PFSK-1 (cell line): ENCODE results near the gene MGAM2.

Source experiments
- FOXP2 ChIP-seq: optimal IDR thresholded peaks from 2 replicates; pipeline ENCODE3; 2011; ENCODE audit warnings: borderline replicate concordance, control low read depth, inconsistent platforms; ENCODE audit not compliant: insufficient read depth; ENCODE audit errors: extremely low read length, extremely low read depth
- POLR2AphosphoS5 ChIP-seq: IDR thresholded peaks from 2 replicates; pipeline ENCODE4 v1.6.1; 2012; ENCODE audit warnings: low read depth, mild to moderate bottlenecking, control low read depth, low read length, moderate library complexity
- REST ChIP-seq, 2 experiments: IDR thresholded peaks; 2 replicates each; pipeline versions ENCODE4 v1.6.1 to v1.8.0; 2011 to 2012; ENCODE audit warnings: low read depth in 2 of 2, low read length in 2 of 2, control low read depth in 1 of 2, inconsistent platforms in 1 of 2, mild to moderate bottlenecking in 1 of 2, moderate library complexity in 1 of 2; ENCODE audit not compliant: insufficient read depth in 1 of 2
- SIN3A ChIP-seq: IDR thresholded peaks from 2 replicates; pipeline ENCODE4 v1.6.1; 2012; ENCODE audit warnings: mild to moderate bottlenecking, low read length, moderate library complexity, borderline replicate concordance; ENCODE audit not compliant: insufficient read depth
- TAF1 ChIP-seq: IDR thresholded peaks from 2 replicates; pipeline ENCODE4 v1.6.1; 2012; ENCODE audit warnings: low read length, control low read depth, borderline replicate concordance; ENCODE audit not compliant: insufficient read depth

Gene MGAM2

GRCh38 chr7:142240546-142240945 lies 129.0 kb downstream of the MGAM2 start:
- no peak for TF ChIP-seq POLR2AphosphoS5
- TF ChIP-seq TAF1: no peak
- no peak for TF ChIP-seq SIN3A
- no peak for TF ChIP-seq REST (IDR thresholded peaks at IDR 0.05; ENCODE audit: insufficient read depth in 1 of 2, low read depth in 2 of 2, low read length in 2 of 2)
- no peak for TF ChIP-seq FOXP2

DNA sequence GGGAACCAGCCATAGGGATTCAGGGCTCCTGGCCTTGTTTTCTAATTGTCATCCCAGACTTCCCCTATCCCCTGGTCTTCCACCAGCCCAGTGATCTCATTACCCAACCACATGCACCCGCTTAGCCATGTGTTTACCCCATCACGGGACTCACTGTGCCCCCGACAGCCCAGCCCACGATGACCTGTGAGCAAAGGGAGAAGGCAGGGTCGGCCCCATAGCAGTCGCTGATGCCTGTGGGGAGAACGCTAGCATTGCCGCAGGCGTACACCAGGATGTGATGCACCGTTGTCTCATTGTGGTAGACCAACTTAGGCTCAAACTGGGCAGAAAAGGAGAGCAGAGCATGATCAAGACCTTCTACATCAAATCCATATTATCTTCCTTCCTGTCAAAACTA lies 132.3 kb downstream of the MGAM2 start:
- no peak for TF ChIP-seq FOXP2
- no peak for TF ChIP-seq REST (IDR thresholded peaks at IDR 0.05; ENCODE audit: insufficient read depth in 1 of 2, low read depth in 2 of 2, low read length in 2 of 2)
- no peak for TF ChIP-seq SIN3A
- TF ChIP-seq POLR2AphosphoS5: no peak
- no peak for TF ChIP-seq TAF1

DNA sequence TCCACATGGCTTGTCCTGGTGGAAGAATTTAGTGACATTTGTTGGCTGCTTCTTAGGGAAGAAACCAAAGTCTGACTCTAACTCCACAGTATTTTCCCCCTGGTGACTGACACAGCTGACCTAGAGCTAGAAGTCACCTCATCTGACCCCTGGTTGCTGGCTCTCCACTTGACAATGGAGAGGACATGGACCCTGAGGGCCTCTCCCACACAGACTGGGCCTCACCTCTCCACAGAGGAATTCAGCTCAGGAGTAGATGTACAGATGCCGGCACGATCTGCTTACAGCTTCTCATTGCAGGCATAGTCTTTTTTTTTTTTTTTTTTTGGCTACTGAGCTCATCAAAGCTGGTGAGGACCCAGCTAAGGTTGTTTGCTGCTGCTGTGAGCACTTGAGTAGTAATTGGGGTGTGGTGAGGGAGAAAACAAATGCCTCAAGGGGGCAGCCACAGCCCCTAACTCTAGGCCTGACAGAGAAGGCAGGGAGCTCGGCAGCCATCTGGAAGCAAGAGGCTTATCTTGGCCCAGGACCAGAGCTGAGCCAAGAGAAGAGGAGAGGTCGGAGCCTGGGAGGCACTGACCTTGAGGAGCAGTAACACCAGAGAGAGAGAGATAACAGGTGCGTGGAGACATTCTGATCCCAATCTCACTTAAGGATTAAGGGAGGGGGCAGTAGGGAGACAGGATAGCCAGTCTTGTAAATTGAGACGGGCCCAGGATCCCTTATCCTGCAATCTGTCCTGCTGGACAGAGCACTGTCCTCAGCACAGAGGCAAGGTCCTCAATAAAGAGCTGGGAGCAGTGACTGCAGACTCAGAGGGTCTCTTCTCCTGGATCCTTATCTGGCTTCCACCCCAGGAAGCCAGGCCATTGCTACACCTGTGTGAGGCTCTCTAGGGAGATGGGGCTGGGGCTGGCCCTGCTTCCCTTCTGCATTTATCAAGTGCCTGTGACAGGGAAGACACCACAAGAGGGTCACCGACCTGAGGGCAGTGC lies 136.9 kb downstream of the MGAM2 start:
- TF ChIP-seq POLR2AphosphoS5 (no peak), REST (IDR thresholded peaks at IDR 0.05; ENCODE audit: insufficient read depth in 1 of 2, low read depth in 2 of 2, low read length in 2 of 2) (no peak), TAF1 (no peak), FOXP2 (no peak), SIN3A (no peak)

DNA sequence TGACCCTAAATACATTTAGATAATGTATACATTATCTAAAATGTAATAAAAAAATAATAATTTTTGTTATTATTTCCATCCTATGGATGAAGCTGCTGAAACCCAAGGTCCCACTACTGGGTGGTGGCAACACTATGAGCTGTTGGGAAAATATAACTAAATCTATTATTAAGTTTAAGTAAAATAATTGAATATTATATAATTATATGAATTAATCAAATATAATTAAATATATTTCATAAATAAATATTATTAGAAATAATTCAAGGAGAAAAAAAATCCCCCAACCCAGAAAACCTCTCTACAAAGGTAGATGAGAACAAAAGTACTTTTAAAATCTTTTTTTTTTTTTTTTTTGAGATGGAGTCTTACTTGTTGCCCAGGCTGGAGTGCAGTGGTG lies 138.4 kb downstream of the MGAM2 start:
- TF ChIP-seq TAF1 (no peak), POLR2AphosphoS5 (no peak), FOXP2 (no peak), SIN3A (no peak), REST (IDR thresholded peaks at IDR 0.05; ENCODE audit: insufficient read depth in 1 of 2, low read depth in 2 of 2, low read length in 2 of 2) (no peak)
